HG02678 (cell line): Measurements from ENCODE around the gene TRIM47.
A peak's percentile ranks its signal among the peaks of the same experiment; 100 is the strongest.

Experiments
- ATAC-seq: cut with Tn5 transposase; IDR thresholded peaks from one replicate; pipeline ENCODE4 v1.9.1; 2021; ENCODE audit warnings: mild to moderate bottlenecking, moderate library complexity; ENCODE audit not compliant: unreplicated experiment

Gene TRIM47

DNA sequence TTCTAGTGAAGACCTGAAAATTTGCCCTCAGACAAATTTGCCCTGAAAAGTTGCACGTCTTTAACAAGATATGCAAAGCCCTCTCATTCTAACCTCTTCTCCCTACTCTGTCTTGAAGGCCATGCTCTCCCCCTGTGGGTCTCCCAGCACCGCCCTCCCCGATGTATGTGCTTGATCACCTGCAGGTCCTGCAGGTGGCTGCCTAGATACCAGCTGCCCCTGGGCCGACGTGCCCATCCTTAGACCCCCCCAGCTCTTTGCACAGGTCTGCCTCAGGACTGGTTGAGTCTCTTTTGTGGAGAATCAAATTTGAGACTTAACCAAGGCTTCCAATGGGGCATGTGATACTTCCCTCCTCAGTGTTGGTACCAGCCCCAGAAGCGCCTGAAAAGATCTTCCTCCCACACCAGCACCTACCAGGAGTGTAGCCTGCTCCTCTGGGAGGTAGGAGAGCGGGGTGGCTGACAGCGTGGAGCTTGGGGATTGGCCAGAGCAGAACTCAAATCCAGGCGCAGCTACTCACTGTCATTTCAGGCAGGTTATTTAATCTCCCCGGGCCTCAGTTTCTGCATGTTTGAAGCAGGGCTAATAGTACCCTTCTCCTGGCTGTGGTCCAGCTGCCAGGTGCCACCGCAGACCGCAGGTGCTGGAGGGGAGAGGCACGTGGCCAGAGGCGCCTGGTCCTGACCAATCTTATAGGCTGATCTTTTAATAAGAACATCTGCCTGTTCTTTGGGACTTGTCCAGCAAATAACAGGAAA, 30.9 kb upstream of the TRIM47 start:
- ATAC-seq: no peak

DNA sequence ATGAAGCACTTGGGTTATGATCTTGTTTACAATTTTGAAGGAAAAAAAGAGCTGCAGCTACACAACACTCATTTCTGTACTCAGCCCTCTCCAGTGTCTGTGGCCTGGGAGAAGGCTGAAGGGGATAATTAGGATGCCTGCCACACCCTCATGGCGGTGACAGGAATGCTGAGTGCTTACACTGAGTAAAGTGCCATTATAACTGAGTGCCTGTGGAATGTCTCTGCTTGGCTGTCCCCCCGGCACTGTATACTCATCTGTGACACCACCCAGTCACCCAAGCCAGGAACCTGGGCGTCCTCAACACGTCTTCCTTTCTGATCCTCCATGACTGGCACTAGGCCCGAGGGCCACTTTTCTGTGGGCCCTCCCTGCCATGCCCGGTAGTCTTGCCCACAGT, 29.8 kb upstream of the TRIM47 start:
- no peak for ATAC-seq

DNA sequence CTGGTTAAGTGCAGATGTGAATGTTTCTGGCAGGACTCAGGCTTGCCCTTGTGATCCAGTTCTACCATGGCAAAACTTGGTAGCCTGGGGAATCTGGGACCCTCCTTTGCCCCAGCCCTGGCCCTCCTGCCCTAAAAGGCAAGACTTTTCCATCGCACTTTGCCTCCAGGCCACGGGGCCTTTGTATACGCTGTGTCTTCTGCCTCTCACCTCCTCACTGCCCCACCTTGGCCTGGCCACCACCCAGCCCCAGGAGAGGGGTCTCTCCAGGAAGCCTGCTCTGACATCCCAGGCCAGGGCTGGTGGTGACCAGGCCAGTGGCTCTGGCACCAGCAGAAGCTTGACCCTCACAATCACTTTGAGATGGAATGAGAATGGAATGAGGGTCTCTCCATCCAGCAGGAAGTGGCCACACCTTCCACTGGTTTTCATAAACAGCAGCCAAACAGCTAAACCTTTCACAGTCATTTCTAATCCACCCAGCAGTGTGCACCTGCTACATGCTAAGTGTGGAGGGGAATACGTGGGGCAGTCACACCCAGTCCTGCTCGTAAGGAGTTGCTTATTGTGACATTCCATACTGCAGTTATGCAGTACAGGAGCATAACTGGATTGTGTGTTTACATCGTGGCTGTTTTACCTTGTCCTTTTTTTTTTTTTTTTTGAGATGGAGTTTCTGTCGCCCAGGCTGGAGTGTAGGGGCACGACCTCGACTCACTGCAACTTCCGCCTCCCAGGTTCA, 27.9 kb upstream of the TRIM47 start:
- no peak for ATAC-seq

DNA sequence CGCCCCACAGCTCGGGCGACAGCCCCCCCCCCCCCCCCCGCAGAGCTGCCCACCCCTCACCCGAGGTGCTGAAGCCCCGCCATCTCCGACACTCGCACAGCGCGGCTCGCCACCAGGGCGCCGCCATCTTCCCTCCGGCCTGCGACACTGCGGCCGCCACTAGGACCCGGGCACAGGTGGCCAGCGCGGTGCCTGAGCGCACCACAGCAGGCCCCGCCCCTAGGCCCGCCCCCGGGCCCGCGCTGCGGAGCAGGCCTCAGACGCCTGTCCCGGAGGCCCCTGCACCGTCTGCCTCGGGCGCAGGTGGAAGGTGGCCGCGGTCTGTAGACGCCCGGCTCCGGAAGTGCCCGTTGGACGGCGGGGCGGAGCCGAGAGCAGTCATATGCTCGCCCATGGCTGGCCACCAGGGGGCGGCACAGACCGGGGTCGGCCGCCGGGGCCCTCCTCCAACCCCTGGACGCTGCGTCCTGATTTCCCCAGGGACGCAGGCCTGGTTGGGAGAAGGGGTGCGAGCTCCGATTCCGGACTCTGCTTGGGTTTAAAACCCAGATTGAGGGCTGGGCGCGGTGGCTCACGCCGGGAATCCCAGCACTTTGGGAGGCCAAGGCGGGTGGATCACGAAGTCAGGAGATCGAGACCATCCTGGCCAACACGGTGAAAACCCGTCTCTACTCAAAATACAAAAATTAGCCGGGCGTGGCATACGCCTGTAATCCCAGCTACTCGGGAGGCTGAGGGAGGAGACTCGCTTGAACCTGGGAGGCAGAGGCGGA, 26.6 kb upstream of the TRIM47 start, which contains the start of gene MRPL38:
Gene MRPL38 (minus strand): TSS at position 136 of the 773 bp plus-strand sequence. CDS start 9 bp downstream, at position 127.
- peak; percentile 98 for ATAC-seq

DNA sequence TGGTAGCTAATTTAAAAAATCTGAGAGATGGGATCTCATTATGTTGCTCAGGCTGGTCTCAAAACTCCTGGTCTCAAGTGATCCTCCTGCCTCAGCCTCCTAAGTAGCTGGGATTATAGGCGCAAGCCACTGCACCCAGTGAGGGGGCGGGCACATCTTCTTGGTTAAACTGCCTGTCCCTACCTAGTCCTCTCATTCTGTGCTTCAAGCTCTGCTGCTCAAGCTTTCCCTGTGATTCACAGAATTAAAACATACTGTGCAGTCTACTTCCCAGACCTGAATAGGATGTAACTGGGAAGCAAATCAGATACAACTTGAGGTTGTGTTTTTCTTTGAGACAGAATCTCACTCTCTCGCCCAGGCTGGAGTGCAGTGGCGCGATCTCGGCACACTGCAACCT, 24.0 kb upstream of the TRIM47 start:
- no peak for ATAC-seq

DNA sequence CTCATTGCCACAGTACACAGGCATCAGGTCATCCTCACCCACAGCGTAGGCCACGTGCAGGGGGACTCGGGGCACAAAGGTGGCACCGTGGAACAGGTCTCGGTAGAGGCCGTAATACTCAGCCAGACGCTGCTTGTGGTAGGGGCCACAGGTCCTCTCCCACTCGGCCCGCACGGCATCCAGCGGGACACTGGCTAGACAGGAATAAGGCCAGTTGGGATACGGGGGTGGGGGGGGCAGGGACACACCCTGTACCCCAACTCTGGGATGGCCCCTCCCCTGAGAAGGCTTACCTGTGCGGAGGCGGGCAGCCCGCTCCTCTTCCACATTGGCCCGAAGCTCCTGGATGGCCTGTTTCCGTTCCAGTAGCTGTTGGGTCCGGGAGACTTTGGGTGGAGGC, 23.3 kb upstream of the TRIM47 start:
- ATAC-seq: no peak

DNA sequence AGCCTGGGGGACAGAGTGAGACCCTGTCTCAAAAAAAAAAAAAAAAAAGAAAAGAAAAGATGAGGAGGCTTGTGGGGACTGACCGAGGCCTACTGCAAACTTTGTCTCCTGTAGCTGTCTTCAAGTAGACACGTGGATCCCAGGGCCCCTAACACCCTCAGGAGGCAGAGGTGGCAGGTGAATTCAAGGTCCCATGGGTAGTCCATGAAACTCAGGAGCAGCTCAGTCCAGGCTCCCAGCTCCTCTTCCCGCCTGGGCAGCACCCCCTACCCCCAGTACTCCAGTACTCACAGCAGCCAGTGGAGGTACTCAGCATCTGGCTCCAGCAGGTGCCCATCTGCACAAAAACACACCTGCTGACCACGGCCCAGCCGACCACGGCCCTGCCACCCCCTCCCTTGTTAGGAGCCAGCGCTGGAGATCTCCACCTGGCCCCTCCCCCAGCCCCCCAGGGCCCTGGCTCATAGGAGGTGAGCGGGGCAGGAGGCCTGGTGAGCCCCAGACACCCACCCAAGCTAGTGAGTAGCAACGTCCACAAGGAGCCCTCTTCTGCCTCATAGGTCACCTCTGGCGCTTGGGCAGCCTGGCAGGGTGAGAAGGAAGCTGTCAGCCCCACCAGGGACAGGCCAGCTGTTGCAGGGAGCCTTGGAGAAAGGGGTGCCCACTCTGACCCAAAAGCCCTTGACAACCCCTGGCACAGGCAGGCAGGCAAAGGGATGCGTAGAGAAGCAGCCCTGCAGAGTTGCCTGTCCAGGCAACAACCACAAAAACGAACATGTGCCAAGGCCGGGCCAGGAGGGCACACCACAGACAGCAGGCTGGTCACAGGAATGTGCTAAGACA, 22.5 kb upstream of the TRIM47 start:
- no peak for ATAC-seq

DNA sequence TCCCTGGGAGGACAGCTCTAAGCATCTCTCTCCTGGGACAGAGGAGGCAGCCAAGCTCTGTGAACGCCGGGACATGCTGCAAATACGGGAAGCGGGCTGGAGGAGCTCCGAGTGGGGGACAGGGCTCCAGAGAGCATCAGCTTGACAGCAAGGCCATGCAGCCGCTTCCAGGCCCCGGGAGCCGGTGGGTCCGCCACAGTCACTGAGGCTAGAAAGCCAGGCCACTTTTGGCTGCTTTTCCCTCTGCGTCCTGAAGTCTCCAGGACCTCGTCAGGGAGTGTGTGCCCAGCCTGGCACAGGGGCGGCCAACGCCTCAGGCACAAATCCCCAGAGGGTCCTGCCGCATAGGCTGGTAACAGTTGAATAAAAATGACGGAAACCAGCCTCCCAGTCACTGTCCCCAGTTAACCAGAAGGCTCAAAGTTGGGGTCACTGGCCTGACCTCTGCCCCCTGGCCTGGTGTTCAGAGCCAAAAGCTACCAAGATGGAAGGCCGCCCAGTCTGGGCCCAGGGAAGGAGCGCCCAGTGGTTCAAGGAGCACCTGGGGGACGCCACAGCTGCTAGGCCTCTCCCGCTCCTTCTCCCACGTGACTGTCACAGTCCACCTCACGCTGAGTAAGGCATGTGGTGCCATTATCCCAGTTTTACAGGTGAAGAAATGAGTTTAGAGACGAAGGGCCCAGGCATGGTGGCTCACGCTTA, 21.5 kb upstream of the TRIM47 start:
- no peak for ATAC-seq

DNA sequence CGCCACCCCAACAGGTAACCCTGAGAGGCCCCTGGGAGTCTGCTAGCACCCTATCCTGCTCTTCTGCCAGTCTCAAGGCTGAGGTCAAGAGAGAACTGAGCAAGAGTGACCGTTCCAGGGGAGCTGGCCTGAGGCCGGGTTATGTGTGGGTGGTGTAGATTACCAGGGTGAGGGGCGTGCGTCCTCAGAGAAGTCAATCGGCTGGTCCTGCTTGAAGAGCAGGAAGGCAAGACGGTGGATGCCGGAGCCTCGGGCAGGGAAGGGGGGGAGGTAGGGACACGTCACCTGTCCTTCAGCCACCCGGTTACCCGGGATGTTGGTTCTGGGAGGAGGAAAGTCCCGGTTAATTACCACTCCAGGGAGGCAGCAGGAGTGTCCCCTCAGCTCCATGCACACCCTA, 21.0 kb upstream of the TRIM47 start:
- no peak for ATAC-seq

DNA sequence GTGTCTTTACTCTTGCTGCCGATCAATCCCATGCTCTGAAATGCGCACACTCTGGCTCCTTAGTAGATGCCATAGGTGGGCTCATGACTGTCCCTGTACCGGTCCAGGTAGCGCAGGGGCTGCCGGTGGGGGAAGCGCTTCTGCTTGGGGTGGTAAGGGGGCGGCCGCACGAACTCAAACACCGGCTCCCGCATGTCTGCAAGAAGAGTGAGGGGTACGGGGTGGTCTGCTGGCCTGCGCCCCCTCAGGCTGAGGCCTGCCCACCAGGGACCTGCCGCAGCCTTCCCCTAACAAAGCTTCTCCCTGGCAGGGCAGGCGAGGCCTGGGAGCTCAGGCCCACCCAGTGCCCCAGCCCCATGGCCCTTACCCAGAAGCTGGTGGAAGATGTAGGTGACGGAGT, 20.4 kb upstream of the TRIM47 start:
- ATAC-seq: no peak

DNA sequence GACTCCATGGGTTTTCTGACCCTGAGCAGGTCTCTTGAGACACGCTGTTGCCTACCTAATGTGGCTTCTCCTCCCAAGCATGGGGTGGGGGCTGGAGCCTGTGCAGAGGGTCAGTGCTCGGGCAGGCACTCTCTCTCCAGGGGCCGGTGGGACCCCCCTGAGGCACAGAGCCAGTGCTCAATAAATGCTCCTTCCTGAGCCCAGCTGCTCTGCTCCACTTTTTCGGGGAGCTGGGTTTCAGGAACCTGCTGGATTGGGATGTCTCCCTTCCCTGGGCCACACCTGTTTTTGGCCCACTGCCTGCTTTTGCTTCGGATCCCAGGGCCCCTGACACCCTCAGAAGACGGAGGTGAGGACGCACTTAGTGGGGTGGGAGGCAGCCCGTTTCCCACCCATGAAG, 19.7 kb upstream of the TRIM47 start:
- no peak for ATAC-seq

DNA sequence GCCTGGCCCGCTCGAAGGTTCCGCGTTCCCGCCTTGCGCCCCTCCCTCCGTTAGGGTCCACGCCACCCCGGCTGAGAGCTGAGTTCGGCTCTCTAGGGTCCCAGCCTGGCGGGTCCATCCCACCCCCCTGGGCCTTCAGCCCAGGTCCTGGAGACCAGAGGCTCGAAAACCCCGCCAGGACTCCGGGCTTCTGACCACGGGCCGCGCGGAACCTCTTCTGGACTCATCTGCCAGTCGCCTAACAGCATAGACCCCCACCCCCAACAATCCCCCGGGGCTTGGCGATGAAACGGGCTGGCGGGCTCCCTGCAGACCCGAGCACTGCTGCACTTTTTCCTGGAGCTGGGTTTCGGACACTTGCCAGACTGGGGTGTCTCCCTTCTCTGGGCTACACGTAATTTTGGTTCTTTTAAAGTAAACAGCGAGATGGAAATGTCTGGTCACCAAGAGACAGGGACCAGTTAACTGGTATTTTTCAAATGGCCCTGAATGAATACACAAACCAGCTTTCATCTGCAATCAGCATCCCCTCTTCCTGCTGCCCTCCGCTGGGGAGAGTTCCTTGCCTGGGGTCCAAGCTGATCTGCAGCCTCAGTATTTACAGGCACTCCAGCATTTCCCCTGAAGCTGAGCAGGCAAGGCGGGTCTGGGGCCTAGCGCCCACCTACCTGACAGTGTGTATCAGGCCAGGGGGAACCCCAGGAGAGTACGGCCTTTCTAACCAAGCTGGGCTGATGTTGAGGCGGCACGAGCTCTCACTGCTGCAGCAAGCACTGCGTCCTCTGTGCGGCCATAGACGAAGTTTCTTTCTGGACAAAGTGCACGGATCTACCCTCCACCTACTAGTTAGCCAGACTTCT, 19.0 kb upstream of the TRIM47 start:
- no peak for ATAC-seq

DNA sequence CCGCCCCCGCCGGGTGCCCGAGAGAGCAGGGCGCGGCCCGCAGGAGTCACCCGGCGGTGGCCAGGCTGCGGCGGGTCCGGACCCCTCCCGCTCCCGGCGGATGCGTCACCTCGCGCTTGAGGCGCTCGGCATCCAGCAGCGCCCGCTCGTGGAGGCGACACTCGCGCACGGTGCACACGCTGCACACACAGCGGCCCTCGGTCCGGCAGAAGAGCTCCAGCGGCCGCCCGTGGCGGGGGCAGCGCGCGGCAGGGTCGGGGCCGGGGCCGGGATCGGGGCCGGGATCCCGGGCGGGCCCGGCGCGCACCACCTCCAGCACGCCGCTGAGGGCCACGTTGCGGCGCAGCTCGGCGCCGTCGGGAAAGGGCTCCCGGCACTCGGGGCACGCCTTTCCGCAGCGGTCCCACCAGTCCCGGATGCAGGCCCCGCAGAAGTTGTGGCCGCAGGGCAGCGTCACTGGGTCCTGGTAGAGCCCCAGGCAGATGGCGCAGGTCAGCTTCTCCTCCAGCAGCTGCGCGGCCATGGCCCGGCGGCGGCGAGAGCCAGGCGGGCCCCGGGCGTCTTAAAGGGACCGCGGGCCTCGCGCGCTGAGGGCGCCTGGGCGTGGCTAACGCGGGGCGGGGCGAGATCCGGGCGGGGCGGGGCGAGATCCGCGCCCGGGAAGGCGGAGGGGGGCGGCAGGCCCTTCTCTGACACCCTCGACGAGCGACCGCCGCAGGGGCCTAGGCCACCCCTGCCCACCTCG, 18.2 kb upstream of the TRIM47 start, which contains the start of gene TRIM65:
Gene TRIM65 (minus strand): TSS at position 537 of the 745 bp plus-strand sequence. CDS start 14 bp downstream, at position 523.
- ATAC-seq: peak; percentile 71

DNA sequence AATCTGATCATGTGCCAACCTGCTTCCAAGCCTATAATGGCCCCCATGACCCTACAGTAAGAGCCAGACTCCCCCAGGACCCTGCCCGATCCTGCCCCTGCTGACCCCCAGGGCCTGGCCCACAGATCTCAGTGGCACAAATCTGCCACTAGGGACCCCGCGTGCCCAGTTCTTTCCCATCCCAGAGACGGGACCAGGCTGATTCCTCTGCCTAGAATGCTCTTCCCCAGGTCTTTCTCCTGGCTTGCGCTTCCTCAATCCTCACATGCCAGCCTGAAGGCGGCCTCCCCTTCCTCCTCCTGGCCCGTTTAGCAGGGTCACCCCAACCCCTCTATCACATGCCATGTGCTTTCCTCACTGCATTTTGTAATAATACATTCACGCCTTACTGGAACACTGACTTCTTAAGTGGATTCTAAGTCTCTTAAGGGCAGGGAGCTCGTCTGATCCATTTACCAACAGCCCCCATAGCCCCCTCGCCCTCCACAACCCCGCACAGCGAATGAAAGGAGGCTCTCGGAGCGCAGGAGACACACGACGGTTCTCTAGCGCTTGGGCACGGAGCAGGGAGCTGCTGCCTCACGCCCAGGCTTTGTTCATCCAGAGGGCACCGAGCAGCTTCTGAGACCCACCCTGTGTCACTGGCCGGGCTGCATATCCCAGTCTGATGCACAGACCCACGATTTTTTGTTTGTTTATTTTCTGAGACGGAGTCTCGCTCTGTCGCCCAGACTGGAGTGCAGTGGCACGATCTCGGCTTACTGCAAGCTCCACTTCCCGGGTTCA, 17.2 kb upstream of the TRIM47 start:
- no peak for ATAC-seq

DNA sequence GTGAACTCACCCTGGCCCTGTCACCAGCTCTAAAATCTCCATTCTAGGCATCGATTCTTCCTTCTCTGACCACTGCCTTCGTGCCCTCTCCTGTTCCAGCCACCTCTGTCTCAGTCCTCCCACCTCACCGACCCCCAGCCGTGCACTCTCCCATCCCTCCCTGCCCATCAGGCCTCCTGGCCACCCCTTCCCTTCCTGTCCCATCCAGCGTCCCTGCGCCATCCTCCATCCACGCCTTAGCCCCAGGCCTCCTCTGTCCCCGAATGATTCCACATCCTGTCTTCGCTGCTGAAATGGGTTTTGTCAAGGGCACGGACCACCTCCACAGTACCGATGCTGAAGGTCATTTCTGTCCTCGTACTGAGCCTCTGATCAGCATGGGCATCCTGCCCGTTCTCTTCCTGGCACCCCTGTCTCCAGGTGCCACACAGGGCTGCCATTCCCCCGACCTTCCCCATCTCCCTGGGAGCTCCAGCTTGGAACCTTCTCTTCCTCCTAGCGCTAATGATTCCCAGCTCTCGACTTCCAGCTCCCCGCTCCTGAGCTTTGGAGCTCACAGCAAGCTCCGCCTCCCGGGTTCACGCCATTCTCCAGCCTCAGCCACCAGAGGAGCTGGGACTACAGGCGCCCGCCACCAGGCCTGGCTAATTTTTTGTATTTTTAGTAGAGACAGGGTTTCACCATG, 15.8 kb upstream of the TRIM47 start:
- no peak for ATAC-seq

DNA sequence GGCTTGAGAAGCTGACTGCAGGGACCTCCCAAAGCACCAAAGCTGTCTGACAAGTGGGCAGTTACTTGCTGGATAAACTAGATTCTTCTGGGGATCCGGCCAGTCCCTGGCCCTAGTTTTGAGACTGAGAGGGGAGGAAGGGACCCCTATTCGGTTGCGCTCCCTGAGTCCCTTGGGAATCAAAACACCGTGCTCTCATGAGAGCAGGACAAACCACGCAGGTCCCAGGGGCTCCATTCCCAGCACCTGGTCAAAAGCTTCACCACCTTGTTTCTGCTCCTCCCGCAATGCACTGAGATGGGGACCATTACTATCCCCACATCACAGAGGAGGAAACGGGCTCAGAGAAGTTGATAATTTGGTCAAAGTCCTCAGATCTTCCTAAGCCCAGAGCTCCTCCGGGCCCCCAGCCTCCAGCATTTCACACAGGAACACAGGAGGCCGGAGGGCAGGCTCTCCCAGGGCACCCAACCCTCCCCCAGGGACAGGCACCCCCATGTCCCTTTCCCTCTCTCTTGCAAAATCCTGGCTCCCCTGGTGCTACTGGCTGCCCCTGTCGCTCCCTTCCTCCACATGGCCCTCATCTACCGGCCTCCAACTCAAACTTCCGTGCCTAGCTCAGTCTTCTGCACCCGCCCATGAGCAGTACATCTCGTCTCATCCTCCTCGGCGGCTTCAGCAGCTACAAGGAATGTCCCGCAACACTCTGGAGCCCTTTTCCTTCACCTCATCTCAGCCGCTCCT, 15.1 kb upstream of the TRIM47 start:
- no peak for ATAC-seq
